GM23248 (cell line): Measurements from ENCODE around the gene CRYAA.

Experiments used
- EZH2 ChIP-seq: fragments of 200-600 bp; sonication (generic); IDR thresholded peaks from 2 replicates; pipeline ENCODE4 v1.6.1; 2018; ENCODE audit warnings: antibody characterized with exemption, mild to moderate bottlenecking; ENCODE audit not compliant: insufficient read depth, poor library complexity, severe bottlenecking
- EZH2phosphoT487 ChIP-seq: fragments of 200-600 bp; sonication (generic); IDR thresholded peaks from 2 replicates; pipeline ENCODE4 v1.6.1; 2018; ENCODE audit warnings: antibody characterized with exemption, moderate library complexity, mild to moderate bottlenecking, low read depth; ENCODE audit not compliant: insufficient read depth

- TF ChIP-seq EZH2 = no peak
- no peak for TF ChIP-seq EZH2phosphoT487
Observed at GRCh38 chr21:43211760-43212115, 42.9 kb downstream of the CRYAA start.
